Thoracic aorta (tissue), 2 donors: ENCODE results near the gene SOX9. TPM values are rescaled to one million over a fixed set of nuclear protein-coding genes. Genes with fewer than 3 reads are reported as not detected.
"Not testable (repeated sequence)": the region's sequence is repeated elsewhere in the genome, so short reads cannot be mapped to it uniquely, and the experiment has no call there.

ENCODE experiments used
- ATAC-seq: fragments of 150-250 bp; one replicate; pipeline ENCODE4 v1.8.0; 2017; ENCODE audit warnings: low read depth; ENCODE audit not compliant: insufficient number of reproducible peaks, low FRiP score
- DNase-seq: peaks from one replicate; pipeline ENCODE4 v3.0.0-alpha.2; 2020; ENCODE audit warnings: low spot score
- H3K27ac ChIP-seq, 2 donors: fragments of 200-600 bp; sonication (generic); 1 replicate in 1 of 2; 2 replicates in 1 of 2; pipeline ENCODE4 v1.5.1; 2016; ENCODE audit warnings: mild to moderate bottlenecking in 2 of 2, moderate library complexity in 2 of 2
- H3K27me3 ChIP-seq: fragments of 200-600 bp; sonication (generic); replicated peaks from 2 replicates; pipeline ENCODE4 v1.6.0; 2016; ENCODE audit warnings: mild to moderate bottlenecking; ENCODE audit not compliant: insufficient read depth
- H3K36me3 ChIP-seq: fragments of 200-600 bp; sonication (generic); one replicate; pipeline ENCODE4 v1.5.1; 2016
- H3K4me1 ChIP-seq, 2 donors: fragments of 200-600 bp; sonication (generic); 1 replicate in 1 of 2; 2 replicates in 1 of 2; pipeline versions ENCODE4 v1.5.1 to v1.6.0; 2016; ENCODE audit warnings: low read depth in 2 of 2, mild to moderate bottlenecking in 1 of 2; ENCODE audit not compliant: control insufficient read depth in 1 of 2
- H3K4me3 ChIP-seq: fragments of 200-600 bp; sonication (generic); 2 replicates; pipeline ENCODE4 v1.5.1; 2016; ENCODE audit warnings: mild to moderate bottlenecking
- H3K9me3 ChIP-seq: fragments of 200-600 bp; sonication (generic); 2 replicates; pipeline ENCODE4 v1.5.1; 2016
- CTCF ChIP-seq: fragments of 200-600 bp; sonication (generic); IDR thresholded peaks from one replicate; pipeline ENCODE4 v1.5.1; 2019; ENCODE audit warnings: antibody characterized with exemption
- total RNA-seq, 2 donors: library from RNA; depleted of rRNA; stranded (reverse); fragments of >200 nt; gene quantifications; one replicate each; pipeline versions ENCODE4 v1.1.0 to v1.2.3, GENCODE V29; 2016

The SOX9 gene
- total RNA-seq, 2 donors from 2014 or later, result 1.2 to 3.6 TPM

- Histone ChIP-seq H3K36me3 (no peaks in the 10 kb centered on the region), H3K27me3 (no peaks in the 10 kb centered on the region), H3K4me3 (peak overlapping the region; percentile 33), H3K27ac (no peak overlapping the region), H3K4me1 (no peaks in the 10 kb centered on the region), H3K9me3 (no peaks in the 10 kb centered on the region)
- no peak for ATAC-seq
- DNase-seq, result no peak
- no peak for TF ChIP-seq CTCF
These were observed 10.4 kb upstream of the SOX9 start for GRCh38 chr17:72110231-72110941.

DNA sequence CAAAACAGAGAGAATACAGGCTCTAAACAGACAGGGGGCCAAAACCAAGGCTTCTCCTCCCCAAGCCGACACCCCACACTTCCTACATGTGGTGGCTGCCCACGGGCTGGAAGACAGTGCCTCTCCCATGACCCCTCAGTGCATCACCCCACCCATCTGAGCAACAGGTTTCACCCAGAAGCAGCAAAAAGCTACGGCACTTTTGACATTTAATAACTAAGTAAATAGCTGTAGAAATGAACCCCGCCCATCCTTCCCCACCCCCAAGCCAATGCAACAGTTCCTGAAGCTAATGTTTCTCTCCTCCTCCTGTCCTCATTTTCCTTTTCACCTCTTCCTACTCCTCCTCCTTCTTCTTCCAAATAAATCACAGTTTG, 9.9 kb upstream of the SOX9 start:
- H3K4me3 ChIP-seq, result no peak overlapping the region
- no peaks in the 10 kb centered on the region for H3K4me1 ChIP-seq
- no peaks in the 10 kb centered on the region for H3K9me3 ChIP-seq
- ATAC-seq, result no peak
- DNase-seq, result no peak
- no peaks in the 10 kb centered on the region for H3K36me3 ChIP-seq
- no peak for TF ChIP-seq CTCF
- H3K27me3 ChIP-seq, result no peaks in the 10 kb centered on the region
- no peak overlapping the region for H3K27ac ChIP-seq

DNA sequence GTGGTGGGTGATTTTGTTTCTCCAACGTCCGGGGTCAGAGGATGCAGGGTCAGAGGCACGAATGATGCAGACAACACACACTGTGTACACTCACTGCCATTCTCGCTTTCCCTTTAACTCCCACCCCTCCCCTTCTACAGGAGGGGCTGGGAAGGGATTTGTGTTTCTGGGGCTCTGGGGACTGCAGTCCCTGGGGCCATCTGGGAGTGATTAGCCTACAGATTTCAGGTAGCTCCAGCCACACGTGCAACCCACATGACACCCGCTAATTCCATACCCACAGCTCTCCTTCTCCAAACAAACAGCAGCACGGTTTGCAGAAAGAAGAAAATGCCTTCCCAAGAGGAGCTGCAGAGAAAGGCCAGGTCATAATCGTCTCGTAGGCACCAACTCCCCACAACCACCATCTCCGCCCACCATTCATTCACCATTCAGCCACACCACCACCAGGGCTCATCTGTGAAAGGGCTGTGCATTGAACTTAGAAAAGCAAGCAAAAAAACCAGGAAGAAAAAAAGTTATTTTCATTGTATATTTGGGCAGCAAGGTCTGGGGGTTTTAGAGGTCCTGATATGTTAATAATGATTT, 9.4 kb upstream of the SOX9 start:
- Histone ChIP-seq H3K4me1 (no peaks in the 10 kb centered on the region), H3K4me3 (no peak overlapping the region), H3K9me3 (no peaks in the 10 kb centered on the region), H3K36me3 (no peaks in the 10 kb centered on the region), H3K27ac (no peak overlapping the region), H3K27me3 (no peaks in the 10 kb centered on the region)
- DNase-seq, result no peak
- TF ChIP-seq CTCF, result no peak
- no peak for ATAC-seq

DNA sequence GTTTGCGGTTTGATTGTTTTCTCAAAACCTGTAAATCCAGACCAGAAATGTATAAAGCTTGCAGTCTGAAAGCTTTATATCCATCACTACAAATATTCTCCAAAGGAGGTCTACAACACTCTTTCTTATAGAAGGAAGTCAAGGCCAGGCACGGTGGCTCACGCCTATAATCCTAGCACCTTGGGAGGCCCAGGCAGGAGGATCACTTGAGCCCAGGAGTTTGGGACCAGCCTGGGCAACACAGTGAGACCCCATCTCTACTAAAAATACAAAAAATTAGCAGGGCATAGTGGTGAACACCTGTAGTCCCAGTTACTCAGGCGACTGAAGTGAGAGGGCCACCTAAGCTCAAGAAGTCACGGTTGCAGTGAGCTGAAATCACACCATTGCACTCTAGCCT, 8.9 kb upstream of the SOX9 start:
- H3K36me3 ChIP-seq, ATAC-seq, H3K9me3 ChIP-seq, H3K27ac ChIP-seq, H3K27me3 ChIP-seq, H3K4me3 ChIP-seq, DNase-seq, H3K4me1 ChIP-seq: not testable (repeated sequence)

GRCh38 chr17:72113751-72114150, 7.1 kb upstream of the SOX9 start:
- H3K4me3 ChIP-seq, result no peak overlapping the region
- no peaks in the 10 kb centered on the region for H3K27me3 ChIP-seq
- ATAC-seq (no peak), DNase-seq (no peak)
- H3K36me3 ChIP-seq, result no peaks in the 10 kb centered on the region
- no peak for TF ChIP-seq CTCF
- H3K9me3 ChIP-seq, result no peaks in the 10 kb centered on the region
- no peak overlapping the region for H3K27ac ChIP-seq
- H3K4me1 ChIP-seq, result peaks cover 12 to 20% of the 10 kb centered on the region in 2 donors
